Muscle of leg (tissue), 11 donors: ENCODE measurements around the gene PIAS1. TPM values are rescaled to one million over a fixed set of nuclear protein-coding genes. Genes with fewer than 3 reads are reported as not detected.
A peak's percentile ranks its signal among the peaks of the same experiment; 100 is the strongest.

Experiments used
- DNase-seq: peaks from one replicate; pipeline ENCODE4 v3.0.0; 2013
- H3K27ac ChIP-seq: one replicate; pipeline ENCODE4 v1.5.1; 2013; ENCODE audit warnings: mild to moderate bottlenecking, low read length, control low read depth
- H3K27me3 ChIP-seq: one replicate; pipeline ENCODE4 v1.6.1; 2013; ENCODE audit warnings: low read length; ENCODE audit not compliant: control insufficient read depth, insufficient read depth
- H3K36me3 ChIP-seq: one replicate; pipeline ENCODE4 v1.6.1; 2013; ENCODE audit warnings: low read length; ENCODE audit not compliant: control insufficient read depth, insufficient read depth
- H3K4me1 ChIP-seq: one replicate; pipeline ENCODE4 v1.6.1; 2013; ENCODE audit warnings: low read length; ENCODE audit not compliant: control insufficient read depth, insufficient read depth
- H3K4me3 ChIP-seq: one replicate; pipeline ENCODE4 v1.5.1; 2013; ENCODE audit warnings: low read length, control low read depth
- H3K9me3 ChIP-seq: replicated peaks from 2 replicates; pipeline ENCODE4 v1.6.1; 2013; ENCODE audit warnings: low read depth, low read length; ENCODE audit not compliant: control insufficient read depth
- WGBS: methylation state at CpG from one replicate; pipeline ENCODE4 v1.1.5; 2013; ENCODE audit warnings: missing lambda C conversion rate; ENCODE audit not compliant: insufficient coverage; 5-methylcytosine and 5-hydroxymethylcytosine counted together
- polyA plus RNA-seq, 8 donors: library from polyadenylated mRNA; unstranded; fragments of 120-200 nt; gene quantifications; one replicate each; pipeline versions ENCODE4 v1.2.1 to v1.2.3, GENCODE V29; 2013; ENCODE audit warnings: inconsistent platforms in 1 of 8, low replicate concordance in 1 of 8; ENCODE audit not compliant: insufficient read length in 8 of 8, insufficient read depth in 1 of 8
- total RNA-seq: library from RNA; stranded (reverse); fragments of 120-200 nt; gene quantifications from one replicate; pipeline ENCODE4 v1.2.4, GENCODE V29; 2013

Gene PIAS1
- total and polyA plus RNA-seq, 9 donors = 18.8 to 31.9 (median 24.2) TPM

- Histone ChIP-seq H3K27ac (no peak overlapping the region), H3K4me3 (no peak overlapping the region), H3K9me3 (no peaks in the 10 kb centered on the region), H3K27me3 (no peaks in the 10 kb centered on the region), H3K4me1 (no peaks in the 10 kb centered on the region), H3K36me3 (no peaks in the 10 kb centered on the region)
- no CpG with 5 or more reads among the region's 2 CpGs for WGBS
- DNase-seq = no peak
Observed at GRCh38 chr15:68143129-68143528, 89.0 kb downstream of the PIAS1 start.

- Histone ChIP-seq H3K4me1 (no peaks in the 10 kb centered on the region), H3K9me3 (no peaks in the 10 kb centered on the region), H3K27ac (no peak overlapping the region), H3K4me3 (no peak overlapping the region), H3K36me3 (no peaks in the 10 kb centered on the region), H3K27me3 (no peaks in the 10 kb centered on the region)
- no peak for DNase-seq
- no CpG with 5 or more reads among the region's 1 CpG for WGBS
Observed at GRCh38 chr15:68143785-68144184, 89.7 kb downstream of the PIAS1 start.

GRCh38 chr15:68145706-68146105, 91.6 kb downstream of the PIAS1 start:
- Histone ChIP-seq H3K27ac (no peak overlapping the region), H3K4me1 (no peaks in the 10 kb centered on the region), H3K36me3 (no peaks in the 10 kb centered on the region), H3K9me3 (no peaks in the 10 kb centered on the region), H3K27me3 (no peaks in the 10 kb centered on the region), H3K4me3 (no peak overlapping the region)
- no peak for DNase-seq

GRCh38 chr15:68148039-68148438, 93.9 kb downstream of the PIAS1 start:
- H3K4me1 ChIP-seq = no peaks in the 10 kb centered on the region
- H3K4me3 ChIP-seq = no peak overlapping the region
- no CpG with 5 or more reads among the region's 1 CpG for WGBS
- H3K9me3 ChIP-seq = no peaks in the 10 kb centered on the region
- no peaks in the 10 kb centered on the region for H3K27me3 ChIP-seq
- no peak overlapping the region for H3K27ac ChIP-seq
- H3K36me3 ChIP-seq = no peaks in the 10 kb centered on the region
- DNase-seq = no peak

GRCh38 chr15:68149059-68149458, 94.9 kb downstream of the PIAS1 start:
- H3K4me3 ChIP-seq = no peak overlapping the region
- H3K36me3 ChIP-seq = no peaks in the 10 kb centered on the region
- no peaks in the 10 kb centered on the region for H3K4me1 ChIP-seq
- no CpG with 5 or more reads among the region's 1 CpG for WGBS
- H3K9me3 ChIP-seq = no peaks in the 10 kb centered on the region
- no peaks in the 10 kb centered on the region for H3K27me3 ChIP-seq
- DNase-seq = no peak
- H3K27ac ChIP-seq = no peak overlapping the region

- H3K4me3 ChIP-seq = no peak overlapping the region
- no peaks in the 10 kb centered on the region for H3K4me1 ChIP-seq
- no CpG with 5 or more reads among the region's 1 CpG for WGBS
- H3K9me3 ChIP-seq = no peaks in the 10 kb centered on the region
- H3K27me3 ChIP-seq = no peaks in the 10 kb centered on the region
- DNase-seq = no peak
- no peak overlapping the region for H3K27ac ChIP-seq
- H3K36me3 ChIP-seq = no peaks in the 10 kb centered on the region
Observed at GRCh38 chr15:68150187-68150586, 96.1 kb downstream of the PIAS1 start.

GRCh38 chr15:68151277-68151676, 97.2 kb downstream of the PIAS1 start:
- WGBS = no CpG with 5 or more reads among the region's 1 CpG
- Histone ChIP-seq H3K4me1 (no peaks in the 10 kb centered on the region), H3K4me3 (no peak overlapping the region), H3K9me3 (no peaks in the 10 kb centered on the region), H3K36me3 (peaks cover 2% of the 10 kb centered on the region), H3K27ac (no peak overlapping the region), H3K27me3 (no peaks in the 10 kb centered on the region)
- DNase-seq = no peak

- DNase-seq = no peak
- Histone ChIP-seq H3K36me3 (peaks cover 2% of the 10 kb centered on the region), H3K27ac (no peak overlapping the region), H3K9me3 (no peaks in the 10 kb centered on the region), H3K4me3 (no peak overlapping the region), H3K4me1 (no peaks in the 10 kb centered on the region), H3K27me3 (no peaks in the 10 kb centered on the region)
- WGBS = no CpG with 5 or more reads among the region's 2 CpGs
Observed at GRCh38 chr15:68152342-68152741, 98.2 kb downstream of the PIAS1 start.

GRCh38 chr15:68154923-68155559, 100.9 kb downstream of the PIAS1 start:
- H3K36me3 ChIP-seq = peaks cover 2% of the 10 kb centered on the region
- no peaks in the 10 kb centered on the region for H3K27me3 ChIP-seq
- WGBS = no CpG with 5 or more reads among the region's 4 CpGs
- no peaks in the 10 kb centered on the region for H3K9me3 ChIP-seq
- H3K4me1 ChIP-seq = no peaks in the 10 kb centered on the region
- no peak overlapping the region for H3K4me3 ChIP-seq
- no peak overlapping the region for H3K27ac ChIP-seq
- peak; percentile 86 for DNase-seq

- WGBS = no CpG with 5 or more reads among the region's 1 CpG
- Histone ChIP-seq H3K4me1 (no peaks in the 10 kb centered on the region), H3K9me3 (no peaks in the 10 kb centered on the region), H3K27ac (no peak overlapping the region), H3K27me3 (no peaks in the 10 kb centered on the region), H3K4me3 (no peak overlapping the region), H3K36me3 (peaks cover 6% of the 10 kb centered on the region)
- DNase-seq = no peak
Observed at GRCh38 chr15:68157074-68157473, 103.0 kb downstream of the PIAS1 start.

- peak; percentile 75 for DNase-seq
- Histone ChIP-seq H3K4me1 (no peaks in the 10 kb centered on the region), H3K27me3 (no peaks in the 10 kb centered on the region), H3K9me3 (no peaks in the 10 kb centered on the region), H3K36me3 (peaks cover 14% of the 10 kb centered on the region), H3K27ac (peak overlapping the region; percentile 65), H3K4me3 (no peak overlapping the region)
- WGBS = 29% methylated on average over 3 of the region's 3 CpGs
Observed at GRCh38 chr15:68158046-68158628, 104.0 kb downstream of the PIAS1 start.
